DMS79 (cell line): Measurements from ENCODE around the gene SAMD13.

ENCODE experiments used
- DNase-seq: peaks from one replicate; lab custom pipeline; 2025; lab: John Stamatoyannopoulos, UW

Gene SAMD13

GRCh38 chr1:84301004-84301784 lies at the start of gene SAMD13:
Gene SAMD13, plus strand, starts transcription at chr1:84301708. Its CDS starts 1,527 bp downstream, at chr1:84303235.
- DNase-seq, result no peak

GRCh38 chr1:84253036-84253435 lies 48.5 kb upstream of the SAMD13 start:
- no peak for DNase-seq

- DNase-seq, result no peak
Measured at GRCh38 chr1:84253891-84254290, 47.6 kb upstream of the SAMD13 start.

GRCh38 chr1:84254703-84255238 lies 46.7 kb upstream of the SAMD13 start:
- no peak for DNase-seq

GRCh38 chr1:84255582-84255981 lies 45.9 kb upstream of the SAMD13 start:
- no peak for DNase-seq

GRCh38 chr1:84257617-84258016 lies 43.9 kb upstream of the SAMD13 start:
- DNase-seq, result no peak

- DNase-seq, result no peak
Measured at GRCh38 chr1:84259376-84259775, 42.1 kb upstream of the SAMD13 start.

- DNase-seq, result no peak
Measured at GRCh38 chr1:84259989-84260388, 41.5 kb upstream of the SAMD13 start.

- no peak for DNase-seq
Measured at GRCh38 chr1:84260852-84261518, 40.5 kb upstream of the SAMD13 start.

- DNase-seq, result no peak
Measured at GRCh38 chr1:84264961-84265360, 36.5 kb upstream of the SAMD13 start.

GRCh38 chr1:84265867-84266266 lies 35.6 kb upstream of the SAMD13 start:
- no peak for DNase-seq

GRCh38 chr1:84266748-84267147 lies 34.8 kb upstream of the SAMD13 start:
- DNase-seq, result no peak

GRCh38 chr1:84267476-84267875 lies 34.0 kb upstream of the SAMD13 start:
- no peak for DNase-seq

- no peak for DNase-seq
Measured at GRCh38 chr1:84268346-84268745, 33.2 kb upstream of the SAMD13 start.

GRCh38 chr1:84269306-84269705 lies 32.2 kb upstream of the SAMD13 start:
- DNase-seq, result no peak

- no peak for DNase-seq
Measured at GRCh38 chr1:84271441-84272151, 29.9 kb upstream of the SAMD13 start.

GRCh38 chr1:84272401-84272800 lies 29.1 kb upstream of the SAMD13 start:
- DNase-seq, result no peak

GRCh38 chr1:84277343-84278059 lies 24.0 kb upstream of the SAMD13 start:
- DNase-seq, result no peak

- no peak for DNase-seq
Measured at GRCh38 chr1:84278905-84279304, 22.6 kb upstream of the SAMD13 start.

- no peak for DNase-seq
Measured at GRCh38 chr1:84280912-84281311, 20.6 kb upstream of the SAMD13 start.

GRCh38 chr1:84282780-84283333 lies 18.7 kb upstream of the SAMD13 start:
- DNase-seq, result no peak

- no peak for DNase-seq
Measured at GRCh38 chr1:84283381-84283780, 18.1 kb upstream of the SAMD13 start.
